Osteoblast (primary cell): ENCODE measurements around the gene LUM. TPM values are rescaled to one million over a fixed set of nuclear protein-coding genes. Genes with fewer than 3 reads are reported as not detected.

ENCODE experiments used
- DNase-seq: peaks from one replicate; pipeline ENCODE4 v3.0.0; 2011; ENCODE audit warnings: low spot score, mixed read lengths; ENCODE audit not compliant: insufficient read length; ENCODE audit errors: missing footprints
- H2AFZ ChIP-seq: 2 replicates; pipeline ENCODE4 v1.6.0; 2011; ENCODE audit warnings: mild to moderate bottlenecking, low read length
- H3K27ac ChIP-seq: 2 replicates; pipeline ENCODE4 v1.5.1; 2011; ENCODE audit warnings: mild to moderate bottlenecking, low read depth, low read length, moderate library complexity
- H3K27me3 ChIP-seq: 2 replicates; pipeline ENCODE4 v1.6.0; 2012; ENCODE audit warnings: mild to moderate bottlenecking, control low read depth, inconsistent platforms, low read length, moderate library complexity; ENCODE audit not compliant: insufficient read depth
- H3K36me3 ChIP-seq: 2 replicates; pipeline ENCODE4 v1.5.1; 2011; ENCODE audit warnings: mild to moderate bottlenecking, low read length, control low read depth, moderate library complexity; ENCODE audit not compliant: insufficient read depth
- H3K4me1 ChIP-seq: 2 replicates; pipeline ENCODE4 v1.5.1; 2011; ENCODE audit warnings: mild to moderate bottlenecking, low read length, control low read depth, moderate library complexity; ENCODE audit not compliant: insufficient read depth
- H3K4me2 ChIP-seq: 2 replicates; pipeline ENCODE4 v1.6.0; 2011; ENCODE audit warnings: mild to moderate bottlenecking, low read length; ENCODE audit not compliant: insufficient read depth
- H3K4me3 ChIP-seq: fragments of 200-600 bp; sonication (generic); 3 replicates; pipeline ENCODE4 v1.5.1; 2012; ENCODE audit warnings: mild to moderate bottlenecking, low read length, inconsistent platforms; ENCODE audit not compliant: insufficient read depth
- H3K79me2 ChIP-seq: 2 replicates; pipeline ENCODE4 v1.6.0; 2012; ENCODE audit warnings: mild to moderate bottlenecking, low read length, control low read depth, inconsistent platforms; ENCODE audit not compliant: insufficient read depth
- H3K9me3 ChIP-seq: 2 replicates; pipeline ENCODE4 v1.5.1; 2011; ENCODE audit warnings: low read depth, low read length, control low read depth
- H4K20me1 ChIP-seq: 2 replicates; pipeline ENCODE4 v1.6.0; 2012; ENCODE audit warnings: mild to moderate bottlenecking, low read length, control low read depth; ENCODE audit not compliant: insufficient read depth
- total RNA-seq: library from RNA; depleted of rRNA; stranded (reverse); fragments of >200 nt; gene quantifications from 2 replicates; pipeline ENCODE4 v1.2.3, GENCODE V29; 2012
- TF ChIP-seq, protein P1 (sequence below): IDR thresholded peaks from 2 replicates; pipeline ENCODE4 v1.5.1; 2011; ENCODE audit warnings: mild to moderate bottlenecking, low read depth, low read length, moderate library complexity; ENCODE audit errors: extremely low read depth

The LUM gene
- total RNA-seq, 1 donor: 1,965 TPM

- no peaks in the 10 kb centered on the region for H3K4me1 ChIP-seq
- H3K79me2 ChIP-seq: no peaks in the 10 kb centered on the region
- no peak overlapping the region for H3K4me3 ChIP-seq
- TF ChIP-seq, protein P1, sequence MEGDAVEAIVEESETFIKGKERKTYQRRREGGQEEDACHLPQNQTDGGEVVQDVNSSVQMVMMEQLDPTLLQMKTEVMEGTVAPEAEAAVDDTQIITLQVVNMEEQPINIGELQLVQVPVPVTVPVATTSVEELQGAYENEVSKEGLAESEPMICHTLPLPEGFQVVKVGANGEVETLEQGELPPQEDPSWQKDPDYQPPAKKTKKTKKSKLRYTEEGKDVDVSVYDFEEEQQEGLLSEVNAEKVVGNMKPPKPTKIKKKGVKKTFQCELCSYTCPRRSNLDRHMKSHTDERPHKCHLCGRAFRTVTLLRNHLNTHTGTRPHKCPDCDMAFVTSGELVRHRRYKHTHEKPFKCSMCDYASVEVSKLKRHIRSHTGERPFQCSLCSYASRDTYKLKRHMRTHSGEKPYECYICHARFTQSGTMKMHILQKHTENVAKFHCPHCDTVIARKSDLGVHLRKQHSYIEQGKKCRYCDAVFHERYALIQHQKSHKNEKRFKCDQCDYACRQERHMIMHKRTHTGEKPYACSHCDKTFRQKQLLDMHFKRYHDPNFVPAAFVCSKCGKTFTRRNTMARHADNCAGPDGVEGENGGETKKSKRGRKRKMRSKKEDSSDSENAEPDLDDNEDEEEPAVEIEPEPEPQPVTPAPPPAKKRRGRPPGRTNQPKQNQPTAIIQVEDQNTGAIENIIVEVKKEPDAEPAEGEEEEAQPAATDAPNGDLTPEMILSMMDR: no peak
- no peak overlapping the region for H3K27ac ChIP-seq
- no peaks in the 10 kb centered on the region for H4K20me1 ChIP-seq
- no peak overlapping the region for H2AFZ ChIP-seq
- H3K36me3 ChIP-seq: no peaks in the 10 kb centered on the region
- no peak for DNase-seq
- no peak overlapping the region for H3K4me2 ChIP-seq
- H3K27me3 ChIP-seq: no peaks in the 10 kb centered on the region
- H3K9me3 ChIP-seq: no peaks in the 10 kb centered on the region
Measured at GRCh38 chr12:91064640-91065039, 46.7 kb downstream of the LUM start.

DNA sequence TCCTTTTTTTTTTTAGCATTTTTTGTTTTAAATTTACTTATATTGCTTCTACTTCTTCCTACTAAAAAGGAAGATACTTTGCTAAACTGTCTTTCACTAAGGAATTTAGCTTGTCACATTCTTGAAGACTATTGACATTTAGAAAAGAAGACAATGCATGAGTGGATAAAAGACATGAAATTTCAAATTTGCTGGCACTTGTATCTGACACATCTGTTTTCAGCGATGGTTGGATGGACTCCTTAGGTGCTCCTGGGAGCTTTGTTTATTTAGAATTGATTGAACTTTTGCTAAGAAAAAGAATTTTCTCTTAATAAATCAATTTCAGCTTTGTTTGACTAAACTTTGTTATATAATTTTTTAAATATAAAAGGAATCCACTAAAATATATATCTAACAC is 50.2 kb downstream of the LUM start:
- H4K20me1 ChIP-seq: no peaks in the 10 kb centered on the region
- no peak overlapping the region for H3K4me3 ChIP-seq
- TF ChIP-seq, protein P1: no peak
- no peaks in the 10 kb centered on the region for H3K27me3 ChIP-seq
- no peaks in the 10 kb centered on the region for H3K4me1 ChIP-seq
- H2AFZ ChIP-seq: no peak overlapping the region
- no peak overlapping the region for H3K27ac ChIP-seq
- no peaks in the 10 kb centered on the region for H3K36me3 ChIP-seq
- no peak overlapping the region for H3K4me2 ChIP-seq
- no peak for DNase-seq
- H3K79me2 ChIP-seq: no peaks in the 10 kb centered on the region
- no peaks in the 10 kb centered on the region for H3K9me3 ChIP-seq

DNA sequence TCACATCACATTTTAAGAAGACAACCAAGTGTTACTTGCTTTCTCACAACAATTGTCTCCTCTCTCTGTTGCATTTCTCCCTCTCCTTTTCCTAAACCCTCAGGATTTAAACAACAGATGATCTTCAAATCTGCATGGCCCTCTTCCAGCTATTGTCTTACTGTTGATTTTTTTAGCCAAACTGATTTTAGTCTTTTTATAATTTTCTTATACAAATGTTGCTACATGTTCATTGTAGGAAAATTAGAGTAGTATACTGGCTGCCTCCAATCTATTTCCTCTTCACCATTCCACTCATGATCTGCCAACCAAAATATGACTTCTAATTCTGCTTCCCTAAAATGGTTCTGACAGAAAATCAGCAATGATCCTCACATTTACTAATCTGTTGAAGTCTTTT is 52.1 kb downstream of the LUM start:
- no peak for DNase-seq
- no peaks in the 10 kb centered on the region for H3K36me3 ChIP-seq
- H3K9me3 ChIP-seq: no peaks in the 10 kb centered on the region
- TF ChIP-seq, protein P1: no peak
- no peaks in the 10 kb centered on the region for H4K20me1 ChIP-seq
- H2AFZ ChIP-seq: no peak overlapping the region
- no peak overlapping the region for H3K27ac ChIP-seq
- no peak overlapping the region for H3K4me3 ChIP-seq
- H3K79me2 ChIP-seq: no peaks in the 10 kb centered on the region
- no peaks in the 10 kb centered on the region for H3K27me3 ChIP-seq
- H3K4me1 ChIP-seq: peaks cover 3% of the 10 kb centered on the region
- no peak overlapping the region for H3K4me2 ChIP-seq

- H3K27me3 ChIP-seq: no peaks in the 10 kb centered on the region
- no peaks in the 10 kb centered on the region for H3K9me3 ChIP-seq
- H3K4me2 ChIP-seq: no peak overlapping the region
- H3K27ac ChIP-seq: no peak overlapping the region
- H3K36me3 ChIP-seq: no peaks in the 10 kb centered on the region
- no peak overlapping the region for H3K4me3 ChIP-seq
- H2AFZ ChIP-seq: no peak overlapping the region
- H3K79me2 ChIP-seq: no peaks in the 10 kb centered on the region
- peaks cover 4% of the 10 kb centered on the region for H3K4me1 ChIP-seq
- TF ChIP-seq, protein P1: no peak
- H4K20me1 ChIP-seq: no peaks in the 10 kb centered on the region
- DNase-seq: no peak
Measured at GRCh38 chr12:91058786-91059185, 52.5 kb downstream of the LUM start.
